Measurements from ENCODE around the gene NSD2.

Gene NSD2

GRCh38 chr4:1945124-1945895, 74.1 kb downstream of the NSD2 start:
- DNase-seq (ENCODE audit: low read depth, low spot score), result no peak

DNA sequence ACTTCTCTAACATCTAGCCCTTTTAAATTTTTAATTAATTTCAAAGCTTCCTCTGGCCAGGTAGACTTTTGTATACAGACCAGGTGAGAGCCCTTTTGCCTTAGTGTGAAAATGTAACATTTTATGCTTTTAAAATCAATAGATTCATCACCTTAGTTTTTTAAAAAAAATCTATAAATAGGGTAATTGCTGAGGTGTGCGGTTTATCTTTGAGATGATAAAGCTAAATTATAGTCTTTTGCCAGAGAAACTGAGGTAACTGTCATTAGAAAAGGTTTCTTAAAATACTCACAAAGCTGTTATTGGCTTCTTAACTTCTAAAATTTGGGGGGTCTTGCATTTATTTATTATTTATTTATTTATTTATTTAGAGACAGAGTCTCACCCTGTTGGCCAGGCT, 74.7 kb downstream of the NSD2 start:
- no peak for DNase-seq (ENCODE audit: low read depth, low spot score)

DNA sequence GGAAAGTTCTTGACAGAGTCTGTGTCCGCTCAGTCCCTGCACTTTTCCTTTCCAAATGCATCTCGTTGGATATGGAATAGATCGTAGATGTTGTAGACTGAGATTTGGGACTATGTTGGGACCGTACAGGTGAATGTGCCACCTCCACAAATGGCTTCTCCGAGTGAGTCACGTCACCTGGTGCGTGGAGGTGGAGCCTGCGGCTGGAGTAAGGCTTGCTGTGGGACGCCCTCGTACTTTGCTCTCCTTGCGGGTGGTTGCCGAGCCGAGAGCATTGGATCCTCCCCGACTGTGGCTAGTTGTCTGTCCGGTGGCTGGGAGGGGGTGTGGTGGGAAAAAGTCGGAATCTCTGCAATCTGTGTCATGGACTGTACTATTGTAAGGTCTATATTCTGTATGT, 77.0 kb downstream of the NSD2 start:
- DNase-seq (ENCODE audit: low read depth, low spot score), result no peak

GRCh38 chr4:1948892-1949436, 77.8 kb downstream of the NSD2 start:
- no peak for DNase-seq (ENCODE audit: low read depth, low spot score)

DNA sequence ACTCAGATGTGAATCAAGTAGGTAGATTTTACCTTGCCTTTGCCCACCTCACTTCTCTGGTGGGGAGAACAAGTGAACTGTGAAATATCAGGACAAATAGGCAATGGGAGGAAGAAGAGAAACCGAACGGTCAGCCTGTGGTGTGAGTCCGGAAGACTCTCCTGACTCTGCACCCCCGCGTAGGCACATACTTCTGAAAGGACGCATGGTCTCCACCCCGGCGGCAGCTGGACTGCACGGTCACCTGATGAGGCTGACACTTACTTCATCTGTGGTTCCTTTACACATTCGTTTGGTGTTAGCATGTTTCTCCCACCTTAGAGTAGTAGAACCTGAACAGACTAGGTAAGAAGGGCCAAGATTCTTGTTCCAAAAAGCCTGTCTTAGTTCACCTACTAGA, 79.2 kb downstream of the NSD2 start:
- DNase-seq (ENCODE audit: low read depth, low spot score), result no peak

DNA sequence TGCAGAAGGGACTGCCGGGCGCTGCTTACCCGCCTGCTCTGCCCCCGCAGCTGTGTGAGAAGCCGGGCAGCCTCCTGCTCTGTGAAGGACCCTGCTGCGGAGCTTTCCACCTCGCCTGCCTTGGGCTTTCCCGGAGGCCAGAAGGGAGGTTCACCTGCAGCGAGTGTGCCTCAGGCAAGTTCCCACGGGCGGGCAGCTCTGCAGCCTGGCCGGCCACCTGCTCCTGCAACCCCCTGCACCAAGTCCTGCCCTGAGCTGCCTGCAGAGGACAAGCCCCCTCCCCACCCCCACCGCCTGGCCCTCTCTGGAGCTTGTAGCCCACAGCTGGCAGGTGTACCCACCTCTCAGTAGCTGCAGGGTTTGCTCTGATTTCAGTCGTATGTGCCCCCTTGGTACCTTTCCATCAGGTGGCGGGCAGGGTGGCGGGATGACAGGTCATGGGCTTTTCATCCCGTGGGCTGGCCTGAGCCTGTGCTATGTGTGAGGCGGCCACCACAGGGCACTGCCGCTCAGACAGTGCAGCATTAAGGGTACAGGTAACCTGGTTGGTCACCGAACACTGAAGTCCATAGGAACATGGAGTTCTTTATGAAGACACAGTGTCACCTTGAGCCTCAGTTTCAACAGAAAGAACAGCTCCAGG, 81.0 kb downstream of the NSD2 start:
- DNase-seq (ENCODE audit: low read depth, low spot score), result no peak

- no peak for DNase-seq (ENCODE audit: low read depth, low spot score)
Observed at GRCh38 chr4:1952719-1953118, 81.5 kb downstream of the NSD2 start.

GRCh38 chr4:1953335-1953734, 82.1 kb downstream of the NSD2 start:
- DNase-seq (ENCODE audit: low read depth, low spot score), result no peak

DNA sequence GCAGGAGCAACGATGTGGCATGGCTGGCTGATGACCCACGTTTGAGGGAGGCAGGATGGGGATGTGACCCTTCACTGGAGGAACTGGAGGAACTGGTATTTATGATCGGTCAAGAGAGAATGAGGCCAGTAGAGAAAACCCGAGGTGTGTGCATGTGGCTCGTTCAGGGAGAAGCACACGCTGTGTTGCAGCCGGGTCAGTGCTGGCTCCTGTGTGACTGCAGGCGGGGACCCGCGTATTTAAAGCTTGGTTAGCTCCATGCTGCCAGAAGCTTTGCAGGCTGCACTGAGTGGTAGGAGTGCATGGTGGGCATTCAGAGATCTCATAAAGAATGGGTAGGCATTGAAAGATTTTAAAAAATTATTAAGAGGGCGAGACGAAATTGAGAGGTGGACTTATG, 85.4 kb downstream of the NSD2 start:
- no peak for DNase-seq (ENCODE audit: low read depth, low spot score)

DNA sequence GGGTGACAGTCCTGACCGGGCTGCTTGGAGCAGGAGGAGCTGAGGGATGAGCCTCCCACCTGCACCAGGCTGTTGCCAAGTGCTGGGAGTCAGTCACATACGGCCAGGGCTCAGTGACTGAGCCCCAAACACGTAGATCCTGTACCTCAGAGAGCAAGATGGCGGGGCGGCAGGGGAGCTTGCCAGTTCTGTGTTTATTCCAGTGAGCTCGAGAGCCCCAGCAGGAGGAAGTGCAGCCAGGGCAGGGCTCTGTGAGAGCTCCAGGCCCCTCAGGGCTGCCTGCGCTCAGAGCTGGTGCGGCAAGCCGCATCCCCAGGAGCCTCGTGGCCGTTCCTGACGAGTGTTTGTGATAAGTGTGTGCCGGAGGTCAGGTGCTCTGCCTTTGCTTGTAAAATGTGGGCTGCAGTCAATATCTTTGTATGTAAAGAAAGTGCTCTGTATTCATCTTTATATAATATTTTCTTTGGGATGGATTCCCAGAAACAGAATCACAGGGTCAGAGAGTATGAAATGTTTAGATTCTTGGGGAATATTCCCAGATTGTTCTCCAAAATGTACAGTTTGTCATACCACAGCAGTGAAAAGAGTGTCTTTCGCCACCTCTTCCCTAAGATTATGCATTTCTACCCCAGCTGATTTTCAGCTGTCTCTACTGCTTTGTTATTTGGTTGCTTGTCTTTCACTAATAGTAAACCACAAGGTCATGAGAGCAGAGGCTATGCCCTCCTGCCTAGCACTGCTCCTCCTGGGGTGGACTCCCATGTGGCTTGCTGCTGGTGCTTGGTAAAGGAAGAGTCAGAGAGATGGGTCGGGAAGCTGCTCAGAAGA, 87.3 kb downstream of the NSD2 start:
- no peak for DNase-seq (ENCODE audit: low read depth, low spot score)

- DNase-seq (ENCODE audit: low read depth, low spot score), result no peak
Observed at GRCh38 chr4:1959104-1959384, 87.9 kb downstream of the NSD2 start.

GRCh38 chr4:1960170-1960825, 89.1 kb downstream of the NSD2 start:
- no peak for DNase-seq (ENCODE audit: low read depth, low spot score)

GRCh38 chr4:1961038-1961437, 89.8 kb downstream of the NSD2 start:
- no peak for DNase-seq (ENCODE audit: low read depth, low spot score)

DNA sequence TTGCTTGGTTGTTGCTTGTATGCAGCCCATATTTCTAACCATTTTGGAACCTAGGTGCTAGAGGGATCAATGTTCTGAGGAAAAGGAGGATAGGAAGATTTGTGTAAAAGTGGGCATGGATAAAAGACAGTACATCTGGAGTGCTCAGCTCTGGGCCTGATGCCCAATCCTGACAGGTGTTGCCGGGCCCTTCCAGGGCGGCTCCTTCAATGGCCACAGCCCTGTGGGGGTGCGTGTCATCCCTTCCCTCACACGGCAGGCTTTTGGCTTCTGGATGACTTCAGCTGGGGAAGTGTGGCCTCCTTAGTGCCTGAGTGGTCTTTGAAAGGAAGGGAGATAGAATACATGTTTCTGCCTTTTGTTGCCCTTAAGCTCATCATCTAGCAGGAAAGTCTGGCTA, 90.4 kb downstream of the NSD2 start:
- no peak for DNase-seq (ENCODE audit: low read depth, low spot score)

- no peak for DNase-seq (ENCODE audit: low read depth, low spot score)
Observed at GRCh38 chr4:1962980-1963379, 91.8 kb downstream of the NSD2 start.

- DNase-seq (ENCODE audit: low read depth, low spot score), result no peak
Observed at GRCh38 chr4:1964443-1964842, 93.2 kb downstream of the NSD2 start.

- no peak for DNase-seq (ENCODE audit: low read depth, low spot score)
Observed at GRCh38 chr4:1964971-1965370, 93.8 kb downstream of the NSD2 start.

DNA sequence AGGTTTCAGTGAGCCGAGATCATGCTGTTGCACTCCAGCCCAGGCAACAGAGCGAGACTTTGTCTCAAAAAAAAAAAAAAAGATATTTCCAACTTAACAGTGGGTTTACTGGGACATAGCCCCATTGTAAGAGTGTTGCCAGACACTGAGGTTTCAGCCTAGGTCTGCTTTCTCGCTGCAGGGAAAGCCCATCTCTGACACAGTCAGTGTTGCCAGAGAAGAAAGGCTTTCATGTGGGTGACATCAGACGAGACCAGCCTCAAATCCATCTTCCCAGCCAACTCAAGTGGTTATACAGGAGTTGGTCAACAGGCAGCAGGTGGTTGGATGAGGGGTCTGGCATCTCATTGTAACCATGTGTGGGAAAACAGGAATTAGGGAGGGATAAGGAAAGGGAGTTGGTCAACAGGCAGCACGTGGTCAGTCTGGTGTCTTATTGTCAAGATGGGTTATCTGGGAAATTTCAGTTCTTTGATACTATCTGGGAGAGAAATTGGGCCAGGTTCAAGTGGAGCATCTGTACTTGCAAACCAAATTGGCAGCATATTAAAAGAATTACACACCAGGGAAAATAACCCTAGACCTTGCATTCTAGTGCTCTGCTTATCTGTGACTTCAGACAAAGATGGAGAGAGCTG, 96.4 kb downstream of the NSD2 start:
- no peak for DNase-seq (ENCODE audit: low read depth, low spot score)

GRCh38 chr4:1968686-1969295, 97.6 kb downstream of the NSD2 start:
- DNase-seq (ENCODE audit: low read depth, low spot score), result no peak

DNA sequence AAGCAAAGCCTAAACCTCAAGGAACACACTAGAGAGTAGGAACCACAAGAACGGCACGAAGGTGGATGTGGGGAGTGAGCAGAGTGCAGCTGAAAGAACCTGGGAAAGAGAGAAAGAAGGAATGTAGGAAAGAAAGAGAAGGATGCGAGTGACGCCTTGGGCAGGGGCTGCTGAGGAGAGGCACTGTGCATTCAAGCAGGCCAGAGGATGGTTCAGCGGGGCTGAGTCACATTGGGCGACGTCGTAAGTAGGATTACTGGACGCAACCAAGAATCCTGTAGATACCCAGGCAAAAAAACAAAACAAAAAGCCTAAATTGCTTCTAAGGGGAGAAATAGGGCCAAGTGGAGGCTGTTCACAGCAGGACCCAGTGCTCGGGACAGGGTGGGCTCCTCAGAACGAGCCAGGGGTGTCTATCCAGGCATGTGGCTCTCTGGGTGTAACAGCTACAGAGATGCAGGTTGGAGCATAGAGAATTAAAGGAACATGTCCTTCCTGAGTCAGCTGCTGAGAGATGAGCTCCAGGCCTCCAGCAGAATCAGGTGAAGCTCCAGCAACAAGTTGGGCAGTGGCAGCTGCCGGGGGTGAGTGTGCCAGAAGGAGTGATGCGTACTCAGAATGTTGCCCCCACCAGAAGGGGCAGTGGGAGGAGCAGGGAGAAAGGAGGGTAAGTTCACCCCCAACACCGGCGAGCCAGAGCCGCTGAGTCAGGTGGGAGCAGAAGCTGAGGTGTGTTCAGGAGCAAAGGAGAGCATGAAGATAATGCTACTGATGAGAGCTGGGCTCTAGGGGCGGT, 98.9 kb downstream of the NSD2 start:
- no peak for DNase-seq (ENCODE audit: low read depth, low spot score)

Measured in smooth muscle cell of the brain vasculature (primary cell).